Heart left ventricle (tissue), 13 donors: Measurements from ENCODE around the gene MCM8.

ENCODE experiments used
- CTCF ChIP-seq, 12 donors: fragments of 200-600 bp; sonication (generic) in 4 of 12; IDR thresholded peaks; one replicate each; pipeline versions ENCODE4 v1.5.0 to v1.8.0; 2018 to 2022; ENCODE audit warnings: antibody characterized with exemption in 12 of 12, mild to moderate bottlenecking in 5 of 12
- POLR2A ChIP-seq, 2 donors: fragments of 450-650 bp; IDR thresholded peaks; one replicate each; pipeline ENCODE4 v1.6.1; 2017; ENCODE audit warnings: antibody characterized with exemption in 2 of 2, mild to moderate bottlenecking in 2 of 2, moderate library complexity in 2 of 2
- donor health status: ischemic (EF 13 %, LVEDD 7.1; RV severe dilation, severe dysfunction).
- donor health status: DM: no; HTN: yes; CAD: no.
- donor health status: DM: no; HTN: no; CAD: no.
- donor health status: ischemic (EF 25% LVEDD 6.9; RV normal size, moderate dysfunction).
- donor health status: ischemic (EF 25% LVEDD 5.7; RV mildly dilated, moderate dysfunction).
- donor health status: ischemic (EF 35%, LVEDD 5.7; RV mildly dilated, moderate dysfunction).
- donor health status: nonischemic (EF 11% LVEDD 7.7; RV severe dilation, severe dysfunction).
- donor health status: DM: yes; HTN: yes; CAD: no.
- donor health status: PGD.
- donor health status: ischemic (EF 29% LVEDD 5.4; RV normal size, mild dysfunction).
- donor health status: nonischemic (EF 23%, LVEDD 6.1; RV moderate dilation, normal function).

DNA sequence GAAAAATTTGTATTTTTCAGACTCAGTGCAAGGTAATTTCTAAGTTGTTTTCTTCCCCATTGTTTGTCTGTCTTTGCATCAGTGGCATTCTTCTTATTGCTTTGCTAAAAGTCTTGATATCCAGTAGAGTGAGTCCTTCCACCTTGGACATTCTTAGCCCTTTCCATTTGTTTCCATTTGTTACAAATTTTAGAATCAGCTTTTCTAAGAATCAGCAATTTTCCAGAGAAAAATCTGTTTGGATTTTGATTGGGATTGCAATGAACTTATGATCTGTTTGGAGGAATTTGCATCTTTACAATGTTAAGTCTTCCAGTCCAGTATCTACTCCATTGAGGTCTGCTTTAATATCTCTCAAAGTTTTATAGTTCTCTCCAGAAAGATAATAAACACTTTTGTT is 67.0 kb downstream of the MCM8 start:
- TF ChIP-seq CTCF (IDR thresholded peaks at IDR 0.05) = no peak
- no peak for TF ChIP-seq POLR2A (IDR thresholded peaks at IDR 0.05)
